Skin of body (tissue), 2 donors: ENCODE results near the gene C16orf54. TPM values are rescaled to one million over a fixed set of nuclear protein-coding genes. Genes with fewer than 3 reads are reported as not detected.
A peak's percentile ranks its signal among the peaks of the same experiment; 100 is the strongest.
"Not testable (repeated sequence)": the region's sequence is repeated elsewhere in the genome, so short reads cannot be mapped to it uniquely, and the experiment has no call there.

Experiments used
- DNase-seq: peaks from one replicate; lab custom pipeline; 2025; lab: John Stamatoyannopoulos, UW
- total RNA-seq: library from RNA; depleted of rRNA; stranded (reverse); fragments of >200 nt; gene quantifications from one replicate; pipeline ENCODE4 v1.2.3, GENCODE V29; 2014

C16orf54 gene
- 0.99 TPM for total RNA-seq

GRCh38 chr16:29745853-29746345 is at the start of gene C16orf54:
TSS of gene C16orf54 (minus strand) at chr16:29745990. CDS start at chr16:29744951, 1,039 bp downstream.
- no peak for DNase-seq

GRCh38 chr16:29794231-29794710 is 48.5 kb upstream of the C16orf54 start:
- DNase-seq = no peak

- DNase-seq = not testable (repeated sequence)
Observed at GRCh38 chr16:29793153-29793552, 47.4 kb upstream of the C16orf54 start.

- no peak for DNase-seq
Observed at GRCh38 chr16:29791845-29792807, 46.3 kb upstream of the C16orf54 start.

- no peak for DNase-seq
Observed at GRCh38 chr16:29790949-29791844, 45.4 kb upstream of the C16orf54 start.

- DNase-seq = peak; percentile 99
Observed at GRCh38 chr16:29790183-29790948, 44.6 kb upstream of the C16orf54 start, which contains the start of gene KIF22. TSS of gene KIF22 (plus strand) at chr16:29790751. CDS start at chr16:29790760, 9 bp downstream.

- DNase-seq = peak; percentile 50
Observed at GRCh38 chr16:29789775-29790182, 44.0 kb upstream of the C16orf54 start.

- DNase-seq = not testable (repeated sequence)
Observed at GRCh38 chr16:29787155-29787554, 41.4 kb upstream of the C16orf54 start.

- DNase-seq = peak; percentile 23
Observed at GRCh38 chr16:29784901-29785500, 39.2 kb upstream of the C16orf54 start.

GRCh38 chr16:29784157-29784556 is 38.4 kb upstream of the C16orf54 start:
- DNase-seq = no peak

- not testable (repeated sequence) for DNase-seq
Observed at GRCh38 chr16:29783094-29783953, 37.5 kb upstream of the C16orf54 start.

GRCh38 chr16:29779474-29779873 is 33.7 kb upstream of the C16orf54 start:
- DNase-seq = no peak

GRCh38 chr16:29777576-29778350 is 32.0 kb upstream of the C16orf54 start, which contains the start of gene ZG16:
TSS of gene ZG16 (plus strand) at chr16:29778256. CDS start at chr16:29779267, 1,011 bp downstream.
- DNase-seq = no peak

GRCh38 chr16:29775742-29776408 is 30.1 kb upstream of the C16orf54 start:
- DNase-seq = no peak

- no peak for DNase-seq
Observed at GRCh38 chr16:29774730-29775129, 28.9 kb upstream of the C16orf54 start.

GRCh38 chr16:29772330-29772729 is 26.5 kb upstream of the C16orf54 start:
- DNase-seq = not testable (repeated sequence)

GRCh38 chr16:29770250-29770929 is 24.6 kb upstream of the C16orf54 start:
- DNase-seq = no peak
